Lung (tissue), 12 donors: Measurements from ENCODE around the gene GTPBP2. TPM values are rescaled to one million over a fixed set of nuclear protein-coding genes. Genes with fewer than 3 reads are reported as not detected.
A peak's percentile ranks its signal among the peaks of the same experiment; 100 is the strongest.

Experiments used
- ATAC-seq: fragments of 200-7000 bp; cut with Tn5 transposase; one replicate; pipeline ENCODE4 v1.9.1; 2020; ENCODE audit warnings: moderate number of reproducible peaks; ENCODE audit not compliant: insufficient read depth, low FRiP score
- DNase-seq, 3 donors: peaks; one replicate each; pipeline ENCODE4 v3.0.0-alpha.2; 2013 to 2017
- H3K27ac ChIP-seq, 2 donors: one replicate each; pipeline ENCODE4 v1.5.1; 2013; ENCODE audit warnings: mild to moderate bottlenecking in 2 of 2, moderate library complexity in 2 of 2, control low read depth in 1 of 2, inconsistent platforms in 1 of 2, low read depth in 1 of 2, low read length in 1 of 2
- H3K27me3 ChIP-seq, 3 donors: one replicate each; pipeline ENCODE4 v1.5.1; 2013; ENCODE audit warnings: low read length in 2 of 3; ENCODE audit not compliant: control insufficient read depth in 3 of 3, insufficient read depth in 3 of 3
- H3K36me3 ChIP-seq, 4 donors: one replicate each; pipeline ENCODE4 v1.5.1; 2013; ENCODE audit warnings: low read length in 4 of 4, mild to moderate bottlenecking in 1 of 4, moderate library complexity in 1 of 4; ENCODE audit not compliant: control insufficient read depth in 4 of 4, insufficient read depth in 4 of 4
- H3K4me1 ChIP-seq, 5 donors: one replicate each; pipeline ENCODE4 v1.5.1; 2013; ENCODE audit warnings: low read length in 5 of 5, mild to moderate bottlenecking in 2 of 5, moderate library complexity in 1 of 5; ENCODE audit not compliant: control insufficient read depth in 5 of 5, insufficient read depth in 5 of 5
- H3K4me3 ChIP-seq: one replicate; pipeline ENCODE4 v1.5.1; 2013; ENCODE audit warnings: mild to moderate bottlenecking, control low read depth, moderate library complexity
- H3K9ac ChIP-seq, 2 donors: one replicate each; pipeline ENCODE4 v1.5.1; 2013; ENCODE audit warnings: low read length in 2 of 2, control low read depth in 1 of 2; ENCODE audit not compliant: insufficient read depth in 1 of 2
- H3K9me3 ChIP-seq, 4 donors: one replicate each; pipeline ENCODE4 v1.5.1; 2013; ENCODE audit warnings: low read length in 3 of 4, mild to moderate bottlenecking in 1 of 4, moderate library complexity in 1 of 4; ENCODE audit not compliant: control insufficient read depth in 4 of 4, insufficient read depth in 3 of 4
- CTCF ChIP-seq: IDR thresholded peaks from 2 replicates; pipeline ENCODE4 v1.5.1; 2012; ENCODE audit warnings: mild to moderate bottlenecking; ENCODE audit errors: control extremely low read depth, extremely low read depth
- WGBS, 2 donors: extraction: QIAGEN DNeasy Blood & Tissue Kit; methylation state at CpG; one replicate each; pipeline ENCODE4 v1.1.7; 2013; 5-methylcytosine and 5-hydroxymethylcytosine counted together
- polyA plus RNA-seq, 2 donors: library from polyadenylated mRNA; stranded (reverse); fragments of 200-250 nt; gene quantifications; one replicate each; pipeline ENCODE4 v1.2.1, GENCODE V29; 2013
- total RNA-seq, 2 donors: library from RNA; depleted of rRNA in 1 of 2; stranded (reverse); fragments of >200 nt in 1 of 2; gene quantifications; one replicate each; pipeline ENCODE4 v1.2.1, GENCODE V29; 2014 to 2021
- donor health status: control.
- donor health status: control.
- donor health status: Bipolar disorder and iron deficiency.
- donor health status: healthy.
- donor health status: DM: yes; HTN: yes; CAD: no.

Gene GTPBP2
- total and polyA plus RNA-seq, 4 donors = 49.9 to 78.4 (median 60.8) TPM

- no peaks in the 10 kb centered on the region for H3K27me3 ChIP-seq
- no peak overlapping the region for H3K9ac ChIP-seq
- TF ChIP-seq CTCF = no peak
- no peaks in the 10 kb centered on the region for H3K9me3 ChIP-seq
- H3K4me1 ChIP-seq = peaks cover 3 to 30% (median 10%) of the 10 kb centered on the region in 5 donors
- H3K27ac ChIP-seq = no peak overlapping the region
- no peak overlapping the region for H3K4me3 ChIP-seq
- peak in 1 of 3 donors; percentile 6 for DNase-seq
- peaks cover 0 to 7% (median under 1%) of the 10 kb centered on the region in 4 donors for H3K36me3 ChIP-seq
- ATAC-seq = no peak
- 95 to 96% methylated on average over 1 of the region's 1 CpG for WGBS, 2 donors
These were observed 2.0 kb upstream of the GTPBP2 start for GRCh38 chr6:43630980-43631619.

GRCh38 chr6:43629505-43630300 lies 639 bp upstream of the GTPBP2 start:
- H3K9ac ChIP-seq = peak overlapping the region; percentile 78 to 94
- H3K27me3 ChIP-seq = no peaks in the 10 kb centered on the region
- no peaks in the 10 kb centered on the region for H3K9me3 ChIP-seq
- peaks cover 4 to 20% (median 12%) of the 10 kb centered on the region in 4 donors for H3K36me3 ChIP-seq
- H3K4me3 ChIP-seq = peak overlapping the region; percentile 57
- peak; percentile 99 to 100 (median 100) for DNase-seq
- WGBS, 2 donors = 0% methylated on average over 41 of the region's 41 CpGs
- H3K27ac ChIP-seq = peak overlapping the region; percentile 96 to 99
- H3K4me1 ChIP-seq = peaks cover 3 to 25% (median 8%) of the 10 kb centered on the region in 5 donors
- peak; percentile 87 for ATAC-seq
- TF ChIP-seq CTCF = no peak

- no peak for ATAC-seq
These were observed 516 bp downstream of the GTPBP2 start for GRCh38 chr6:43628393-43629103.

More at GRCh38 chr6:43628393-43629103, 516 bp downstream of the GTPBP2 start:
- WGBS, 2 donors = 2 to 6% methylated on average over 25 of the region's 25 CpGs
- Histone ChIP-seq H3K27ac (peak overlapping the region; percentile 79 to 99), H3K9ac (peak overlapping the region; percentile 41 to 97), H3K9me3 (no peaks in the 10 kb centered on the region), H3K4me3 (peak overlapping the region; percentile 59), H3K27me3 (no peaks in the 10 kb centered on the region), H3K4me1 (peaks cover 3 to 25% (median 8%) of the 10 kb centered on the region in 5 donors), H3K36me3 (peaks cover 11 to 25% (median 22%) of the 10 kb centered on the region in 4 donors)
- peak; percentile 68 to 74 (median 70) for DNase-seq
- TF ChIP-seq CTCF = no peak
